Chondrocyte (in vitro differentiated cells): ENCODE measurements around the gene PSAT1. TPM values are rescaled to one million over a fixed set of nuclear protein-coding genes. Genes with fewer than 3 reads are reported as not detected.

ENCODE experiments used
- DNase-seq: peaks from one replicate; pipeline ENCODE4 v3.0.0; 2021; ENCODE audit warnings: mixed read lengths, low spot score
- H3K27ac Mint-ChIP-seq: one replicate; pipeline ENCODE4 v1.8.0; 2021; ENCODE audit warnings: mild to moderate bottlenecking, moderate library complexity, mixed read lengths; ENCODE audit not compliant: unreplicated experiment
- H3K27me3 Mint-ChIP-seq: 2 replicates; pipeline ENCODE4 v1.8.0; 2021; ENCODE audit warnings: low read depth, mixed read lengths
- H3K36me3 Mint-ChIP-seq: 2 replicates; pipeline ENCODE4 v1.8.0; 2021; ENCODE audit warnings: low read depth, mixed read lengths
- H3K4me1 Mint-ChIP-seq: 2 replicates; pipeline ENCODE4 v1.8.0; 2021; ENCODE audit warnings: low read depth, mild to moderate bottlenecking, mixed read lengths
- H3K4me3 Mint-ChIP-seq: one replicate; pipeline ENCODE4 v1.8.0; 2021; ENCODE audit warnings: mild to moderate bottlenecking, moderate library complexity, mixed read lengths; ENCODE audit not compliant: unreplicated experiment
- H3K9me3 Mint-ChIP-seq: 2 replicates; pipeline ENCODE4 v1.8.0; 2021; ENCODE audit warnings: low read depth, mixed read lengths
- total RNA-seq: library from RNA; stranded (reverse); gene quantifications from 3 replicates; pipeline ENCODE4 v1.2.1, GENCODE V29; 2021
- TF ChIP-seq, protein P1 (sequence below): fragments of 200-600 bp; sonication (generic); IDR thresholded peaks from 2 replicates; pipeline ENCODE4 v1.5.0; 2021; ENCODE audit warnings: antibody characterized with exemption, mild to moderate bottlenecking, moderate library complexity

Gene PSAT1
- total RNA-seq, 1 donor from 2014 or later = 299 TPM

DNA sequence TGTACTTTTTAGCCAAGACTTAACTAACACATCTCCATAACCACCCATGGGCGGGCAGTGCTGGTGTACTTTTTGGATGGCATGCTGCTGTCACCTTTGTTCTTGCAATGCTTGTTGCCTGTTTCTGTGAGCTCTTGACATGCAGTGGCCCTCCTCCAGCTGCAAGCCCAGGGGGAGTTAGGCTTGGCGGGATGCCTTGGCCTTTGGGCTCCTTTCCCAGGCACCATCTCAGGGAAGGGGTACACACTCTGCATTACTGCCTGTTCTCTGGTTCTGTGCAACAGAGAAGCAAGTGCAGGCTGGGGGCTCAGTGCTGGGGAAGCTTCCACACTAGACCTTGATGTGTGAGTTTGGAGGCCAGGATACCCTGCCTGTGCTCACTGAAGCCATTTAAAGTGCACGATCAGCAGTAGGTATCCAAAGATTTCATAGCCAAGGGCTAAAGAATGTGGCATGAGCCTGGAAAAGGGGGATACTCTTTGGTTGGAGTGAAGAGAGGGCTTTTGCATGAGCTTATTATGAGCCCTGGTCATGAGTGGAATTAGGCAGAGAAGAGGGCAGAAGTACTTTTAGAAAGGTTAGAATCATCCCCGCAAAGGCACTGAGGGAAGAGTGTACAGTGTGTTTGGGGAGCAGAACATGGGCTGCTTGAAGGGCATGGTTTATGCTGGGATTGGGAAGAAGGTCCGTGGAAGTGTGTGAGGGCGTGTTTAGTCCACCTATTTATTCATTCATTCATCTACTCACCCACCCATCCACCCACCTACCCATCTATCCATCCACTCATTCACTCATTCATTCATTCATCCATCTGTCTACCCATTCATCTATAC lies 22.5 kb downstream of the PSAT1 start:
- Mint-ChIP-seq H3K36me3 (peaks cover 62% of the 10 kb centered on the region), H3K27ac (no peak overlapping the region), H3K4me3 (no peak overlapping the region), H3K27me3 (no peaks in the 10 kb centered on the region), H3K9me3 (no peaks in the 10 kb centered on the region), H3K4me1 (peaks cover 29% of the 10 kb centered on the region)
- TF ChIP-seq, protein P1, sequence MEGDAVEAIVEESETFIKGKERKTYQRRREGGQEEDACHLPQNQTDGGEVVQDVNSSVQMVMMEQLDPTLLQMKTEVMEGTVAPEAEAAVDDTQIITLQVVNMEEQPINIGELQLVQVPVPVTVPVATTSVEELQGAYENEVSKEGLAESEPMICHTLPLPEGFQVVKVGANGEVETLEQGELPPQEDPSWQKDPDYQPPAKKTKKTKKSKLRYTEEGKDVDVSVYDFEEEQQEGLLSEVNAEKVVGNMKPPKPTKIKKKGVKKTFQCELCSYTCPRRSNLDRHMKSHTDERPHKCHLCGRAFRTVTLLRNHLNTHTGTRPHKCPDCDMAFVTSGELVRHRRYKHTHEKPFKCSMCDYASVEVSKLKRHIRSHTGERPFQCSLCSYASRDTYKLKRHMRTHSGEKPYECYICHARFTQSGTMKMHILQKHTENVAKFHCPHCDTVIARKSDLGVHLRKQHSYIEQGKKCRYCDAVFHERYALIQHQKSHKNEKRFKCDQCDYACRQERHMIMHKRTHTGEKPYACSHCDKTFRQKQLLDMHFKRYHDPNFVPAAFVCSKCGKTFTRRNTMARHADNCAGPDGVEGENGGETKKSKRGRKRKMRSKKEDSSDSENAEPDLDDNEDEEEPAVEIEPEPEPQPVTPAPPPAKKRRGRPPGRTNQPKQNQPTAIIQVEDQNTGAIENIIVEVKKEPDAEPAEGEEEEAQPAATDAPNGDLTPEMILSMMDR = no peak
- DNase-seq = no peak

DNA sequence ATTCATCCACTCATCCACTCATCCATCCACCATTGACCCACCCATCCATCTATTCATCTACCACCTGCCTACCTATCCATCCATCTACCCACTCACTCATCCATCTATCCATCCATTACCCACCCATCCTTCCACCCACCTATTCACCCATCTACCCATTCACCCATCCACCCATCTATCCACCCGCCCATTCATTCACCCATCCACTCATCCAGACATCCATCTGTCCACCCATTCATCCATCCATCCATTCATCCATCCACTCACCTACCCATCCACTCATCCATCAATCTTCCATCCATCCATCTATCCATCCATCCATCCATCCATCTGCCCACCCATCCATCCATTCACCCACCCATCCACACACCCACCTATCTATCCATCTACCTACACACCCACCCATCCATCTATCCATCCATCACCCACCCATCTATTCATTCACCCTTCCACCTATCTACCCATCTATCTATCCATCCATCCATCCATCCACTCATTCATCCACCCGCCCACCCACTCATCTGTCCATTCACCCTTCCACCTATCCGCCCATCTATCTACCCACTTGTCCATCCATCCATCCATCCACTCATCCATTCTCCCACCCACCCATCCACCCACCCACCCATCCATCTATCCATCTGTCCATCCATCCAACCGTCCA lies 23.2 kb downstream of the PSAT1 start:
- no peaks in the 10 kb centered on the region for H3K9me3 Mint-ChIP-seq
- peaks cover 60% of the 10 kb centered on the region for H3K36me3 Mint-ChIP-seq
- peaks cover 29% of the 10 kb centered on the region for H3K4me1 Mint-ChIP-seq
- DNase-seq = no peak
- no peak overlapping the region for H3K4me3 Mint-ChIP-seq
- H3K27me3 Mint-ChIP-seq = no peaks in the 10 kb centered on the region
- TF ChIP-seq, protein P1 = no peak
- no peak overlapping the region for H3K27ac Mint-ChIP-seq

DNA sequence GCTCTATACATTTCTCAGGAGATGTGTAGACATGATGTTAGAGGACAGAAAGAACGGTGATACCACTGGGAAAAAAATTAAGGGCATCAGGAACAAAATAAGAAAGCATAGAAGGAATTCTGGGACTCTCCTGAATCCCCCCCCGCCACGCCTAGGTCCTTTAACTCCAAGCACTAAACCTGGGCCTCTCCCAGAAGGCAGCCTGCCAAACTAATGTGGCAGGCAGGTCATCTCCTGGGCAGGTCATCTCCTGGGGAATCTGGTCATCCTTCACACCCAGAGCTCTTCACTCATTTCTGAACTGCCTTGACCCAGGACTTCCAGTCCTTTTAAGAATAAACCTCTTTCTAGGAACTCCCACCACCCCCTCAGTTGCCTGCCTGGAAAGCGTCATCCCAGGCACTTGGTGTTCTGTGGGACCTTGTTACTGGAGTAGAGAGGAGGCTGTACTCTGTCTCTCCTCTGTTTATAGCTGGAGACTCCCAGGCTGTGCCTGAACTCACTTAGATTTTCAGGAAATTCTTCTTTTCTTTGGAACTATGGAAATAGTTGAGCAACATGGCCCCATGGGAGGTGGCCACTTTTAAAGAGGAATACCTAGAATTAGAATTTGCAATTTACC lies 24.1 kb downstream of the PSAT1 start:
- H3K4me1 Mint-ChIP-seq = peaks cover 33% of the 10 kb centered on the region

DNA sequence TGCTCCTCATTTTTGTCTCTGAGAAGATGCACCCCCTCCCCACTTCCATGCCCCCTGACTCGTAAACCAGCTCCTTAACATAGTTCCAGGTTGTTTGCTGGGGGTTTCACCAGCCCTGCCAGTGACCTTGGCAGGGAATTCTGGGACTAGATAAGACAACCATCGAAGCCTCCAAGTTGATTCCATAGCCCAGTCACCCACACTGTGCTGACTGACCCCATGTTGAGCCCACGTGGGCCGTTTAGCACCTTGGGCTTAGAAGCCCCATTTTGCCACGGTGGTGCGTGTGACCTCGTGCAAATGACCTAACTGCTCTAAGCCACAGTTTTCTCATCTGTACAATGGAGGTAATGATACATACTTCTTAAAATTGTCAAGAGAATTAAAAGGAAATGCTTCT lies 24.6 kb downstream of the PSAT1 start:
- no peaks in the 10 kb centered on the region for H3K27me3 Mint-ChIP-seq
- peaks cover 56% of the 10 kb centered on the region for H3K36me3 Mint-ChIP-seq
- TF ChIP-seq, protein P1 = no peak
- H3K27ac Mint-ChIP-seq = no peak overlapping the region
- H3K4me1 Mint-ChIP-seq = peaks cover 36% of the 10 kb centered on the region
- no peak for DNase-seq
- no peak overlapping the region for H3K4me3 Mint-ChIP-seq
- no peaks in the 10 kb centered on the region for H3K9me3 Mint-ChIP-seq

More for the DNA sequence above, 24.1 kb downstream of the PSAT1 start:
- H3K36me3 Mint-ChIP-seq = peaks cover 57% of the 10 kb centered on the region
- no peaks in the 10 kb centered on the region for H3K9me3 Mint-ChIP-seq
- no peak overlapping the region for H3K4me3 Mint-ChIP-seq
- DNase-seq = no peak
- TF ChIP-seq, protein P1 = no peak
- H3K27ac Mint-ChIP-seq = peak overlapping the region; percentile 66
- H3K27me3 Mint-ChIP-seq = no peaks in the 10 kb centered on the region

DNA sequence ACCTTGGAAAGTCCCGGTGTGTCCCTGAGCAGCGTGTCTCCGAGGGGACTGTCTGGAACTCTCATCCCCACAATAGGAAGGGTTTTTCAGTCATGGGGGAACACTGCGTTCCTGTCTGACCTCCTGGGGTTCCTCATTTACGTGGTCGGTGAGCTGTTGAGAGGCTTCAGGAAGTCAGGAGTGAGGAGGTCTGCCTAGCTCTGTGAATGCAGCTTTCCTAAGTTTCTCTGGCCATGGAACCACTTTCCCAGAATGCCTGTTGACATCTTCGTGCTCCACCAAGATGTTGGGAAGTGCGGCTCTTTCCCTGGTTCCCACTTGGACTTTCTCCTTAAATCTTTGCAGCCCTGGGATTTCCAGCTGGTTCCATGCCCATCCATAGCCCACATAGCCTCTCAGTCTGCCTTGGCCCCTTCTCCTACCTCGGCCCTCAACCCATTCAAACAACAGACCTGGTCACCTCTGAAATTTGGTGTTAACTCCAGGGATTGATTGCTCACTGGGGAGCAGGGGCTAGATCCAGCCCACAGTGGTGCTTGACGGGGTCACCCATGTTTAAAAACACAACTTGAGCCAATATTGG lies 27.2 kb downstream of the PSAT1 start:
- Mint-ChIP-seq H3K4me1 (peaks cover 33% of the 10 kb centered on the region), H3K36me3 (peaks cover 46% of the 10 kb centered on the region), H3K9me3 (no peaks in the 10 kb centered on the region), H3K27me3 (no peaks in the 10 kb centered on the region), H3K4me3 (no peak overlapping the region), H3K27ac (peak overlapping the region; percentile 13)
- no peak for DNase-seq
- TF ChIP-seq, protein P1 = no peak
